ENCODE results near the gene ZNF438.

ZNF438 gene

GRCh38 chr10:30840395-30841050 lies 191.1 kb downstream of the ZNF438 start:
- DNase-seq = no peak

- DNase-seq = no peak
Observed at GRCh38 chr10:30839652-30840051, 192.0 kb downstream of the ZNF438 start.

GRCh38 chr10:30836406-30836805 lies 195.3 kb downstream of the ZNF438 start:
- no peak for DNase-seq

GRCh38 chr10:30835146-30835545 lies 196.5 kb downstream of the ZNF438 start:
- no peak for DNase-seq

- peak; percentile 53 for DNase-seq
Observed at GRCh38 chr10:30834651-30835050, 197.0 kb downstream of the ZNF438 start.

- peak; percentile 14 for DNase-seq
Observed at GRCh38 chr10:30834153-30834552, 197.5 kb downstream of the ZNF438 start.

- DNase-seq = no peak
Observed at GRCh38 chr10:30833628-30833970, 198.1 kb downstream of the ZNF438 start.

GRCh38 chr10:30832749-30833627 lies 198.7 kb downstream of the ZNF438 start:
- DNase-seq = no peak

GRCh38 chr10:30832001-30832748 lies 199.5 kb downstream of the ZNF438 start:
- peak; percentile 36 for DNase-seq

GRCh38 chr10:30831426-30831825 lies 200.2 kb downstream of the ZNF438 start:
- no peak for DNase-seq

GRCh38 chr10:30830315-30831230 lies 201.1 kb downstream of the ZNF438 start:
- peak; percentile 5 for DNase-seq

GRCh38 chr10:30829901-30830300 lies 201.8 kb downstream of the ZNF438 start:
- no peak for DNase-seq

- no peak for DNase-seq
Observed at GRCh38 chr10:30828680-30829079, 203.0 kb downstream of the ZNF438 start.

GRCh38 chr10:30828164-30828563 lies 203.5 kb downstream of the ZNF438 start:
- DNase-seq = no peak

- DNase-seq = peak; percentile 42
Observed at GRCh38 chr10:30827531-30828120, 204.0 kb downstream of the ZNF438 start.

GRCh38 chr10:30826679-30827078 lies 205.0 kb downstream of the ZNF438 start:
- DNase-seq = no peak

GRCh38 chr10:30825495-30825894 lies 206.2 kb downstream of the ZNF438 start:
- DNase-seq = no peak

- no peak for DNase-seq
Observed at GRCh38 chr10:30825022-30825421, 206.6 kb downstream of the ZNF438 start.

GRCh38 chr10:30823651-30824050 lies 208.0 kb downstream of the ZNF438 start:
- DNase-seq = no peak

GRCh38 chr10:30822693-30823465 lies 208.8 kb downstream of the ZNF438 start:
- DNase-seq = no peak

GRCh38 chr10:30821994-30822692 lies 209.5 kb downstream of the ZNF438 start:
- DNase-seq = no peak

Measured in NCI-H1105 treated with DMSO at 0.1 percent for 48 hours (cell line).